ENCODE results near the gene SAYSD1.
A peak's percentile ranks its signal among the peaks of the same experiment; 100 is the strongest.

SAYSD1 gene

DNA sequence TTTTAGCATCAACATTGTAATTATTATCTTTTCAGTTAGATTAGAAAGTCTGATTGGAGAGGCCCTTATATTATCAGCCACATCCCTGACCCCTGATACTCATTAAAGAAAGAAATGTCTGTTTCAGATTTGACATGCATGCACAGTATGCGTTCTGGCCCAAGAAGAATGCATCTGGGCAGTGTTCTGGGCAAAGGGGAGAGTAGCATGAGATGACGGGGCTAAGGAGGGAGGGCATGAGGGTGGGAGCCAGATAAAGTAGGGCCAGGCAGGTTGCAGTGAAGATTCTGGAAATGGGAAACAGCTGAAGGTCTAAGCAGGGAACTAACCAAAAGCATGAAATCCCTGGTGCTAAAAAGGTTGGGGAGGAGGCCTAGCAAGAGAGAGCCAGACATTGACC lies 7.3 kb downstream of the SAYSD1 start:
- DNase-seq: no peak

DNA sequence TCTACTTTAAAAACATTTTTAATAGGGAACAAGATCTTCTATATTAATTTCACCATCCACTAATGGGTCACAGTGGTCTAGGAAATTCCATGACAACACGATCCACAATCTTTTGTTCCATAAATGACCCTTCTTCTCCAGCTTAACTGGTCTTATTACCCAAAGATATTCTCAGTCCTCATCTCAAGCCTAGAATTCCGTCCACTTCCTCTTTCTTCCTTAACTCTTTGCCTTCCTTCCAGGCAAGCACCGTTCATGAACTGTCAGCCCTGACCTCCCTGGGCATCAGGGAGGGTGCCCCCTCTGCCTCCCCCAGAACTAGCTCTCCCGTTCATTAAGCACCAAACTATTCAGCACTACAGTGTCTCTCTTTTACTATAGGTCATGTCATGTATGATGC lies 8.0 kb downstream of the SAYSD1 start:
- no peak for DNase-seq

DNA sequence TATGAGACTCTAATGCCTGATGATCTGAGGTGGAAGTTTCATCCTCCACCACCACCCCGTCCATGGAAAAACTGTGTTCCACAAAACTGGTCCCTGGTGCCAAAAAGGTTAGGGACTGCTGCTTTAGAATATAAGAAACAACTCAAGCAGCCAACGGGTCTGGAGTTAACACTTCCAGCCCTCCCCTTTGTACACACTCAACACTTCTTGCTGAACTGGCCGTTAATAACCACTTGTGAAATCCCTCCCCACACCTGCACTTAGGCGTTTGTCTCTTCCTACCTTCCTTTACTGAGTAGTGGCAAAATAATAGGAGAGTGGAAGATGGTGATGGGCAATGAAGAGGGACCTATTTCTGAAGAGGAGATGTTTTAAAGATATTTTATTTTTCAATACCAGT lies 10.5 kb downstream of the SAYSD1 start:
- DNase-seq: no peak

DNA sequence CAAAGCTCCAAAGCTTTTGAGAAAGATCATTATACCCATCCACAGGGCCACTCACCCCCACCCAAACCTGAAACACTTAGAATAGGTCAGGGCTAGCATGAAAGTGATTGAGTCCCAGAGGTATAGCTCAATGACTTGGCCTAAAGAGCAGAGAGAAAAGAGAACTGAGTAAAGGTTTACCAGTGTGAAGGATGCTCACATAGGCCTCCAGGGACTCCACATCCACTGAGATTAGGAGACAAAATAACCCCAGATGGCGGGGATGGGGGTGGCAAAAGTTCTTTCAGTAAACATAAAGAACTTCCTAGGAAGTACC lies 12.2 kb downstream of the SAYSD1 start:
- DNase-seq: no peak

DNA sequence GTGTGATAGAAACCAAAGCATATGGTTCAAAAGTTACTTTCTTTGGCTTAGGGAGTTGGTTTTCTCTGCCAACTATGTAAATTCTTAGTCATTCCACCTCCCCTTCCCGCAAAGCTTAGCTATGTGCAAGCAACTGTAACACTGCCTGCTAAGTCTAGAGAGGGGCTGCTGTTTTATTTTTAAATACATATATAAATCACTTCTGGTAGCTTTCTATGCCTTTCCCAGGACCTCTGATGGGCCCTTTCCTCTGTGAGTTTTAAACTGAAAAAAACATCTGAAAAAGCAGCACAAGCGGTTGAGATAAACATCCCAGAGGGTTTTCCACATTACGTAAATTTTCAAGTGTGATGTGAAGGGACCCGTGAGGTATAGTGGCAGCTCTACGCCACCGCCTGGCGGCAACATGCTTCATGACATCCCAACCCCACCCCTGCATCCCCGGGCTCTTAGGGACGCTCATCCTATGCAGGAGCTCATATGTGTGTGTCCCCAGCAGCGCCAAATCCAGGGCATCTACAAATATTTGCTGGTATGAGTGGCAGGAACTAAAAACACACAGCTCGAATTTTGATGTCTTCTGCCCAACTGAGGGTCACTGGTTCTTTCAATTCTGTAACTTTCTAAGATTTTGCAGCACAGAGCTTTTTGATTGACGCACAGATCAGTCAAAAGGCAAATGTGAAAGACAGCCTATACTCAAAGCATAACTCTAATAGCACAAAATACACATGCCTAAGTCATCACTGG lies 12.7 kb downstream of the SAYSD1 start:
- peak in 1 of 4 experiments; percentile 2 for DNase-seq

DNA sequence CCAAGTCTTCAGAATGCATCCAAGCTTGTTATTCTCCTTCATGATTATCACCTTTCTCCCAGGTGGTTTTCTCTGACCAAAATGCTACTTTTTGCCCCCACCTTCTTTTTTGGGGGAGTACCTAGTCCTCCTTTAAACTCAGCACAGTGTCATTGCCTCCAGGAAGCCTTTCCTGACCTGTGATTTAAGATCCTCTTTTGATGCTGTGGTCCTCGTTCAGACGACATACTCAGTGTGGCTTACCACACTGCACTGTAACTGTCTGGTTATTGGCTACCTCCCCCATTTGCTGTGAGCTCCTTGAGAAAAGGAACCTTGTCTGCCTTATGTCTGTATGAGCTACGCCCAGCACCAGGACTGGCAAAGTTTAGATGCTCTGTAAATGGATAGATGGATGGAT lies 14.6 kb downstream of the SAYSD1 start:
- no peak for DNase-seq

DNA sequence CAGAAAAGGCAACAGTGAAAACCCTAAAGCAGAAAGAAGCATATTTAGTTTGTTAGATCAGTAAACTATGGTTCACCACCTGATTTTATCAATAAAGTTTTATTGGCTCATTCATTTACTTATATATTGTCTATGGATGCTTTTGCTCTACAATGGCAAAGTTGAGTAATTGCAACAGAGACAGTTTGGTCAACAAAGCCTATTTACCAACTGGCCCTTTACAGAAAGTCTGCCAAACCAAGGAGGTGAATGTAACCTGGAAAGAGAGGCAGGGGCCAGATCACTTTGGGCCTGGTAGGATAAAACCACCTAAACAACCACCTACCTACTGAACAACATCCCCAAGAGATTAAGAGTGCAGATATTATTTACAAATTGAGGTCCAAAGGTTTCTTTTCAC lies 19.4 kb downstream of the SAYSD1 start:
- DNase-seq: no peak

DNA sequence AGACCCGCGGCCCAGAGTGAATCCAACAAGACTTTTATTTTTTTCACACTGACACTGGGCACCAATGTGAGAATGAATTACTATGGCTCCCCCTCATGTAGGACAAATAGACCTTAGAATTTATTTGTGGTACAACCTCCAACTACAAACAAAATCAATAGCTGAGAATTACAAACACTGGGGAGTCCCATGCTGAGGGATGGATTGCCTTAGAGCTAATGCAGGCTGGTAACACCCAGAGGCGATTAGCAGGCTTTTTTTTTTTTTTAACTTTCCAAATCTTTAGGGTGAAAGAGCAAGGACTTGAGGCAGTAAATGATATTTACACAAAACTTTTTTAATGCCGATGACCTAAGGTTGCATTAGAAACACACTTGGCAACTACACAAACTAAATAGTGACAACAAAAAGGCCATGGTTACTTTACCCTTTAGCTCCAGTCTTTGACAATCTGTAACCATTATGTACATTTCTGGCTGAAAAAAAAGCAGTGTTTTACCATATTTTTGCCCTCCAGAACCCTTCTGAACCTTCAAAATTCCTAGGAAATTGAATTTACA lies 21.8 kb downstream of the SAYSD1 start:
- DNase-seq: no peak

DNA sequence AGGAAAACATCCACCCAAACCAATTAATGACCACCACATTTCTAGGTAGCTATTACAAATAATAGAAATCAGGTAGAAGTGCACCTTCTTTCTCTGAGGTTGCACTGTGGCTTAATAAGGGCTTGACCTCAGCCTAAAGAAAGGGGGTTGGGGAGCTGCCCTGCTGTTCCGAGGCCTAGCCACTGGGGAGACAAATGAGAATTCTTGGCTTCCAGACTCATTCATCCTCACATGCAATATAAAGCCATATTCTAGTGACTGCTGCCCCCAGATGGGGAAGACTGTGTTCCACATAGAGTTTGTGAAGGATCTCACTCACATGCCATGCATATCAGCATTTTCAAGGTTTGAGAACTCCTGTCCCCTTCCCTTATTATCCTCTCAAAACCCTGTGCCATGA lies 22.9 kb downstream of the SAYSD1 start:
- DNase-seq: no peak

DNA sequence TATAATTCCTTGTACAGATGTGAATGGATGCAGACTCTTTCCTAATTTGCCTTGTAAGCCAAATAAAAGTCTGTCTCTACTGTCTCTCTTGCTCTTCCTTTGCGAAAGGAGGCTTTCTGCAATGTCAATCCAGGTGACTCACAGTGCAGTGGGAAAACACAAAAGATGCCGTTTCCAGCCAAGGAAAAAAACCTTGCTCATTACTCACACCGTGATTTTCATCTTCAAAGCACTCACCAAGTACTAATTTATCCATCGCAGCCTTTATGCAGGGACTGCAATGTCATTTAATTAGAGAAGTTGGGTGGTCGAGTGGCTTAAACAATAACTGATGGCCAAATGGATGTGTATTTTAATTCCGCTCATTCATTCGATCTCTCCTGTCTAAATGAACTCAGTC lies 23.8 kb downstream of the SAYSD1 start:
- no peak for DNase-seq

DNA sequence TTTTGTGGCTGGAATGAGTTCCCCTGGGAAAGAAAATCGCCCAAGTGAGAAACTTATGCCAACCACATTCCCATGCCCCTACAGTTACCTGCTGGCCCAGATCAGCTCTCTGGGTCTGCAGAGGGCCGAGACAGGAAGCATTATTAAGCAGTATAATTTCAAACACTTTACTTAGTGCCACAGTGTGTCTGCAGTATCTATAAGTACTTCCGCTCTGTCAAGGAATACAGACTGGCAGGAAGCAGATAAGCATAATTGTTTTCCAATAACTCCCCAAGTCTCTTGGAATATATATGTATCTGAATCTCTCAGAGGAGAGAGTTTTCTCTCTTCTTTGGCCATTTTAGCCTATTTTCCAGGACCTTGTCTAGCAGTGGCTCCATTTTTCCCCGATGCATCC lies 24.9 kb downstream of the SAYSD1 start:
- DNase-seq: no peak

DNA sequence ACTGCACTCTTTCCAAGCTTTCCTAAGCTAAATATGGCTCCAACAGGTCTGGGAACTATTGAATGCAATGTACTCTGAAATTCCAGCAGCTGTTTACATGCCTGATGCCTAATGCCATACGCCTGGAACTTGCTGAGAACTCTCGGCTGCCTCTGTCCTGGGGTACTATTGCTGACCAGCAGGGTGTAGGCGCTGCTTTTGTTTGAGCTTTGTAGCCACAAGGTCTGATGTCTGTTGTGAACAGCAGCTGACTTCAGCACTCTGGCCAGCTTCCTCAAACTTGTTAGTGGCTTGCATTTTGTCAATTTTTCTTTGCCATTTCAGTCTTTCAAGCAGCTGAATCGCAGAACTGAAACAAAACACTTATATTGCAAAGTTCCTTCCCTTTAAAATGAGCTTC lies 26.7 kb downstream of the SAYSD1 start:
- no peak for DNase-seq

DNA sequence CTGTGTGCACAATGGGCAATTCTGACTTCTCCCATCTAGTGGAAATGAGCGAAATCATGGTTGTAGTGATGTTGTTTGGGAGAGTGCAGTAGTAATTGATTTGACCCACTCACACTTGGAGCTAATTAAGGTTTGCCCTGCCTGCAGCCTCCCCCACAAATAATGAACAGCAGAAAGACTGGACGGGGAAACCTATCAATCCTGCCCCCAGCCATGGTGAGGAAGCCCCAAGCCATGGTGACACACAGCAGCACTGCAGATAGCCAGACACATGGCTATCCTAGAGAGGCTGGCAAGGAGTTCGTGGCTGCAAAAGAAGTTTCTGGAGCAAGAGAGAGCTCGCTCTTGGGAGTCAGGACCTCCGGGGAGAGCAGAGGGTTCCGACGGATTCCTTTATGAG lies 27.8 kb downstream of the SAYSD1 start:
- no peak for DNase-seq

DNA sequence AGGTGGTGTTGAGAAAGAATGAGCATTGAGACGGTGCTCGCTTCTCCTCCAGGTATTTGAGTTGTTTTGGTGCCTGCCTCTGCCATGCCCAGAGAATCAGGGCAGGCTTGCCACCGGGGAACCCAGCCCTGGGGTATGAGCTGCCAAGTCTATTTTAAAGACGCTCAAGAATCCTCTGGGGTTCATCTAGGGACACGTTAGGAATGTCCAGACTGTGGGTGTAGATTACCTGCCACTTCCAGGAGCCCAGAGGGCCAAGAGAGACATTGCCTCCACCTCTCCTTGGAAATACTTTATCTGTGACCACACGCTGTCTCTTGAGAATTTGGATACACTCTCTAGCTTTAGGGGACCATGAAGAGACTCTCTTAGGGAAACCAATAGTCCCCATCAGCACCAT lies 28.3 kb downstream of the SAYSD1 start:
- no peak for DNase-seq

DNA sequence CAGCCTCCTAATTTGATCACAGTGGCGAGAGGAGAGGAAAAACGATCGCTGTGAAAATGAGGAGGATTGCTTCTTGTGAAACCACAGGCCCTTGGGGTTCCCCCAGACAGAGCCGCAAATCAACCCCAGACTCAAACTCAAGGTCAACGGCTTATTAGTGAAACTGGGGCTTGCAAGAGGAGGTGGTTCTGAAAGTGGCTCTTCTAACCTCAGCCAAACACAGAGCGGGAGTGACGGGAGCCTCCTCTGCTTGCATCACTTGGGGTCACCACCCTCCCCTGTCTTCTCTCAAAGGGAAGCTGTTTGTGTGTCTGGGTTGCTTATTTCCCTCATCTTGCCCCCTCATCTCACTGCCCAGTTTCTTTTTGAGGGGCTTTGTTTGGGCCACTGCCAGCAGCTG lies 28.7 kb downstream of the SAYSD1 start:
- no peak for DNase-seq

DNA sequence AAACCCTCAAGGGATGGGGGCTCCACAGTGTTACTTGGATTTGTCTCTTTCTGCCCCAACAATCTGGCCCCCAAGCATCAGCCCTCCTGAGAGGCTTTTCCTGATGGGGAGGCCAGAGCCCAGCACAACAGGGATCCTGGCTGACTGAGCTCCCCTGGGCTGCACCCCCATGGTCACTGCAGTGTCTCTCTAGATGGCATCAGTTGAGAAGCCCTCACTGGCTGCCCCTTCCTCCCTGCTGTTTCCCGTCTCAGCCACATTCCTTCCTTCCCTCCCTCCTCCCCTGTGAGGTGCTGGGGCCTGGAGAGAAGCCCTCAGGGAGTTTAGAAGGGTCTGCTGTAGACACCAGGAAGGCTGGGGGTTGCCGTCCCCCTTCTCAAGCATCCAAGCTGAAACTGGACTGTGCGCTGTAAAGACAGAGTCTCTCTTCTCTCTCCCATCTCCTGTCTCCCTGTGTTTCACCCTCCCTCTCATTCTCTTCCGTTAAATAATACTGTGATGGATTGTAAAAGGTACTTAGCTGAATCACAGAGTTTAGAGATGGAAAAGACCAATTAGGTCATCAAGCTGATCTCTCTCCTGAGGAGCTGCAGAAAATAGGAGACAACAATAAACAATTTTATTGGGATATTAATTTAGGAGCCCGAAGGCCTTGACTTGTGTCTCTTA lies 29.7 kb downstream of the SAYSD1 start:
- DNase-seq: no peak

DNA sequence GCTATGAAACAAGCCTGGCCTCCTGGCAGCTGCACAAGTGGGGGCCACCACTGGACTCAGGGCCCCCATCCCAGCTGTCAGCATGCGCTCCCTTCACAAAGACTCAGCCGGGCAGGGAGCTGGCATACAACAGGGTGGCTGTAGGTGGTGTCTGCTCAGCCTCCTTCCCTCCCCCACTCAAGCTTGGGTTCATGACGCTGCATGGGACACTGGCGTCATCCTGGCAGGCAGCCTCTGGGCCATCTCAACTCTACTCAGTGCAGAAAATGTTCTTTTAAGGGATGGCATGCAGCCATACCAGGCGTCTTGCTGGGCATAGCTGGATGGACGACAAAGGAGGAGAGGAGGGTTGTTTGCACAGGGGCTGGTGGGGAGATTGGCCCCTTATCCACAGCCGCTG lies 30.5 kb downstream of the SAYSD1 start:
- no peak for DNase-seq

DNA sequence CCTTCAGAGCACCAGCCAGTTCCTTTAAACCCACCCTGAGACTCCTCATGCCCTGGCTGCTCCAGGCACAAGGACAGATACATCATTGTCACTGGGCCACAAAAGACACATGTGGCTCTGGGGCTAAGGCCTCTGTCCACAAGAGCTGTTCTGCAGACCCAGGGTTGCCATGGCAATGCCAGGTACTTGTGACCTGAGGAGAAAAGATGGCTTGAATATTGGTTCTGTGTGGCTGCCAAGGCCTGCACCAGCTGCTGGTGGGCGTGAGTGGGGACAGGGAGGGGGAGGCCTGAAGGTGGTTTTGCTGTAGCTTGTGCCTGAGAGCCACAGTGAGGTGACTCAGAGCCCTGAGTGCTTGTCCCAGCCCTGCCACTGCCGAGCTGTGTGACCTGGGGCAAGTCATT lies 31.8 kb downstream of the SAYSD1 start:
- no peak for DNase-seq

DNA sequence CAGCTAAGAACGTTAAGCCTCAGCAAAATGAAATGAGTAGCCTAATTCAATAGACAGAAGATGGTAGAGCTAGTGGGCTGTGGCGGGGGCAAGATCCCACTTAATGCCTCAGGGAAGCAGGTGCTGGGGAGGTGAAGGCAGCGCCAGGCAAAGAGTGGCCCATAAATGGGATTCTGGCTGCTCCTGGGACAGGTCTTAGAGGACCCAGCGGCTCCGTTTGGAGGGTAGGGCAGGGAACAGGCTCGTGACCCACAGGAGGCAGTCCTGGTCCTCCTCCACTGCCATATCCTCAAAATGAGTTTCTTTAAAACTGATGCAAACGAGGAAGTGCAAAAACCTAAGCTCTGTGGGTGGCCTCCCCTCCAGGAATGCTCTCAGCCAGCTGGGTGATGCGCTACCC lies 32.7 kb downstream of the SAYSD1 start:
- no peak for DNase-seq

DNA sequence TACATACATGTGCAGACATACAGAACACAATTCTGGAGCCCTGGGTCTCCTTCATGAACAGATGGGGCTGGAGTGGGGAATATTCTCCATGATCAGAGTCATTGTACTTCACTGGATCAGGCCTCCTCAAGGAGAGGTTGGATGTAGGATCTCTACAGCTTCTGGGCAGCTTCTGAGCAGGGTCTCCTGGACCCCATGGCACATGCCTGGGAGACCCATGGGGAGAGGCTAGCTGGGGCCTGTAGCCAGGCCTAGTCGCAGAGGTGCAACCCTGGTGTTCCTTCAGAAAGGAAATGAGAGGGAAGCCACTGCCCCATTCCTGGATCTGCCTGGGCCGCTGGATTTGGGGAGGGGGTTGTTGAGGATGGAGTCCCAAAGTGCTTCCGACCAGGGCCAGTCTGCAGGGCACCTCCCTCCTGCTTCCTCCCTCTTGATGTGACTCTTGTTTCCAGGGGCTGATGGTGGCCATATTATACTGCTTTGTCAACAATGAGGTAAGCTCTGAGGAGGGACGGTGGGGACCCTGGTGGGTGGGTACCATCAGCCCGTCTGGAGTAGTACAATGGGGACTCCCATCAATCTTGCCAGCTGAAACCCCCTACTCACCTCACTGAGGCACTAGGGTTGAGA lies 34.6 kb downstream of the SAYSD1 start:
- no peak for DNase-seq

DNA sequence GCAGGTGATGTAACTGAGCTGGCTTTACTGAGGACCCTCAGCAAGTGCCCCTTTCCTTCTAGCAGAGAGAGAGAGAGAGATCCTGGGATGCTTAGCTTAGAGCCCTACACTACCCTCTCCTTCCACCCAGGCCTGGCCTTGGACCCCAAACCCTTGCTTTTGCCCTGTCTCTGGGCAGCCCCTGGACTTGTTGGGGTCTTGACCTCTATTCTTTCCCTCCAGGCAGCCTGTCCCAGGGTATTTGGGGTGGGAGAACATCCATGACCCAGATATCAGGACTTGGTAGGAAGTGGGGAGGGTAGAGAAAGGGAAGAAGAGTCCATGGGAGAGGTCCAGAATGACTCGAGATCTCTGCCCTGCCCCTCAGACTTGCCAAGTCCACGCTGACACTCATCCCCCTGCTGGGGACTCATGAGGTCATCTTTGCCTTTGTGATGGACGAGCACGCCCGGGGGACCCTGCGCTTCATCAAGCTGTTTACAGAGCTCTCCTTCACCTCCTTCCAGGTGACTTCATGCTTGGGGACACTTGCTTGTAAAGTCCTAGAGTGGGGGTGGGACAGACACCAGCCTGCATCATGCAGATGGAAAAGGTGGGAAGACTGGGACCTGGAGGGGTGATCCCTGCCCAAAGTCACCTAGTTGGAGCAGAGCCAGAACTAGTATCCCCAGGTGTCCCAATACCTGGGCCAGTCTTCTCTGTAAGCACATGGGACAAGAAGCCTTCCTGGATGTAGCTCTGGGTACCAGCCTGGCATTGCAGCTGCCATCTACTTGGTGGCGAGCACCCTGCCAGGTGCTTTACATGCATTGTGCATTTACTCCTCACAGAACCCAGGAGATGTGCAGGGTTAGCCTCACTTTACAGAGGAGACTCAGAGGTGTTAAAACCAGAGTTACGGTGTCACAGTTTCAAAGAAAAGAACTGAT lies 35.5 kb downstream of the SAYSD1 start:
- DNase-seq: no peak

DNA sequence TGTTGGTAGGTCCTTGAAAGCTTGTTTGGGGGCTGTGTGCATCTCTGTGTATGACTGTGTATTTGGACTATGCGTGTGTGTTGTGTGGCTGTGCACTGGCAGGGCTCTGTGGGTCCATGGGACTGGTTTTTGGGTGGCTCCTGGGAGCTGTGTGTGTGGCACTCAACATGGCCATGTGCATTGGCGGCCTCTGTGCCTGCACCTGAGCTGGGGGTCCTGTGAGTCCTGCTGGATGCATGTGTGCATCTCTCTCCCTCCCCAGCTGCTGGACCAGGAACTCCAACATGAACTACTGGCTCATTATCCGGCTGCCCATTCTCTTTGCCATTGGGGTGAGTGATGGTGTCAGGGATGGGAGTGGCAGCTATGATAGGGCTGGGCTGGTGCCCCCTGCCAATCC lies 36.3 kb downstream of the SAYSD1 start:
- DNase-seq: no peak
